Activated CD8-positive, alpha-beta T cell treated with anti-CD3 and anti-CD28 coated beads for 36 hours (primary cell): ENCODE measurements around the gene HSPA12A. TPM values are rescaled to one million over a fixed set of nuclear protein-coding genes. Genes with fewer than 3 reads are reported as not detected.

ENCODE experiments used
- ATAC-seq: fragments of 200-7000 bp; cut with Tn5 transposase; one replicate; pipeline ENCODE4 v1.10.0; 2021; ENCODE audit warnings: mild to moderate bottlenecking, moderate library complexity
- CTCF ChIA-PET: fragments of 350-600 bp; sonication (Branson Sonifier 250); formaldehyde crosslinking; loops from one replicate; lab custom pipeline; 2021; ENCODE audit warnings: antibody characterized with exemption; lab: Charles Lee
- POLR2A ChIA-PET: fragments of 350-600 bp; sonication (Branson Sonifier 250); formaldehyde crosslinking; loops from one replicate; lab custom pipeline; 2021; ENCODE audit warnings: antibody characterized with exemption; lab: Charles Lee
- DNase-seq: peaks from one replicate; pipeline ENCODE4 v3.0.0-alpha.2; 2020
- H3K27ac Mint-ChIP-seq: one replicate; pipeline ENCODE4 v1.8.0; 2021; ENCODE audit warnings: mild to moderate bottlenecking, mixed read lengths
- H3K27me3 Mint-ChIP-seq: one replicate; pipeline ENCODE4 v1.8.0; 2021; ENCODE audit warnings: mixed read lengths
- H3K36me3 Mint-ChIP-seq: one replicate; pipeline ENCODE4 v1.8.0; 2021; ENCODE audit warnings: low read depth, mixed read lengths
- H3K4me1 Mint-ChIP-seq: one replicate; pipeline ENCODE4 v1.8.0; 2021; ENCODE audit warnings: low read depth, mixed read lengths
- H3K4me3 Mint-ChIP-seq: one replicate; pipeline ENCODE4 v1.8.0; 2021; ENCODE audit warnings: mild to moderate bottlenecking, moderate library complexity, mixed read lengths
- H3K9me3 Mint-ChIP-seq: one replicate; pipeline ENCODE4 v1.8.0; 2021; ENCODE audit warnings: mixed read lengths
- CTCF ChIP-seq: fragments of 200-600 bp; IDR thresholded peaks from one replicate; pipeline ENCODE4 v1.8.0; 2022; ENCODE audit warnings: antibody characterized with exemption, mild to moderate bottlenecking
- intact Hi-C: fragments of 100-400 bp; cut with micrococcal nuclease; formaldehyde crosslinking; loops from one replicate; pipeline ENCODE4 v1.10.0; 2022
- total RNA-seq, 2 experiments: library from RNA; stranded (reverse); gene quantifications; one replicate each; pipeline ENCODE4 v1.2.3, GENCODE V29; 2021

The HSPA12A gene
- total RNA-seq, 2 experiments from 2014 or later: 0.07 TPM; not detected in 1

DNA sequence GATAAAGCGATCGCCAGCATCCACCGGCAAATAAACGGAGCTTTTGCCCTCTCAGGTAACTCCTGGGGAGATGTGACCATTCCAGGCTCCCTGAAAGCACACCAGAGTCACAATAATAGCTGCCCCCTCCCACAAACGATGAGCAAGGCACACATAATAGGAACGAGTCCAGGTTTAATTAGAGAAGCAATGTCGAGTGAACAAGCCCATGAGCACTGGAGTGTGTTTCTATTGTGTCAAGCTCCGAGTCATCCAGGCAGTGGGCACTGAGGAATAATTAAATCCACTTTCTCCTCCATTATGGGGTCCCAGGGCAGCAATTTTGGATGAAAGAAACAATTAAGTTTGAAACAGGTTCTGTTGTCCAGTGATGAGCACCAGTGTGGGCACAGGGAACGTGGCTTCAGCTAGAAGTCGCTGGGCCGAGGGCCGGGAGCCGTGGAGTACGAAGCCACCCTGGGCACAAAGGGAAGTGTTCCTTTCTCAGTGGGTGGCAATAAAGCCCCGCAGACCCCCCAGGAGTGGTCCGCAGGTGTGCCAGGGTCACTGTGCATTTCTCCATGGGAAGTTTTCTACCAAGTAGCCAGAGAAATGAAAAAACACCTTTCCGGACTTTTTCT lies 109.7 kb downstream of the HSPA12A start:
- ChIA-PET CTCF (no interaction called here), POLR2A (no interaction called here)
- H3K27me3 Mint-ChIP-seq: peaks cover 9% of the 10 kb centered on the region
- peaks cover under 1% of the 10 kb centered on the region for H3K4me1 Mint-ChIP-seq
- H3K9me3 Mint-ChIP-seq: no peaks in the 10 kb centered on the region
- no peak for DNase-seq
- no peak overlapping the region for H3K27ac Mint-ChIP-seq
- no peak for TF ChIP-seq CTCF
- no peak for ATAC-seq
- H3K4me3 Mint-ChIP-seq: no peak overlapping the region
- H3K36me3 Mint-ChIP-seq: no peaks in the 10 kb centered on the region
- intact Hi-C loops: no loop called here

GRCh38 chr10:116631871-116632295 lies 110.5 kb downstream of the HSPA12A start:
- intact Hi-C loops: no loop called here
- ChIA-PET POLR2A (no interaction called here), CTCF (no interaction called here)
- Mint-ChIP-seq H3K36me3 (no peaks in the 10 kb centered on the region), H3K9me3 (no peaks in the 10 kb centered on the region), H3K27me3 (peaks cover 8% of the 10 kb centered on the region), H3K4me1 (no peaks in the 10 kb centered on the region), H3K27ac (no peak overlapping the region), H3K4me3 (no peak overlapping the region)
- ATAC-seq: no peak
- DNase-seq: no peak
- TF ChIP-seq CTCF: no peak

- intact Hi-C loops: no loop called here
- ATAC-seq: no peak
- CTCF ChIA-PET: no interaction called here
- no peaks in the 10 kb centered on the region for H3K9me3 Mint-ChIP-seq
- DNase-seq: no peak
- no peak for TF ChIP-seq CTCF
- peaks cover 12% of the 10 kb centered on the region for H3K27me3 Mint-ChIP-seq
- POLR2A ChIA-PET: no interaction called here
- no peaks in the 10 kb centered on the region for H3K36me3 Mint-ChIP-seq
- H3K4me1 Mint-ChIP-seq: no peaks in the 10 kb centered on the region
- H3K4me3 Mint-ChIP-seq: no peak overlapping the region
- no peak overlapping the region for H3K27ac Mint-ChIP-seq
These were observed 112.3 kb downstream of the HSPA12A start for GRCh38 chr10:116630020-116630419.

- H3K4me1 Mint-ChIP-seq: no peaks in the 10 kb centered on the region
- no peak overlapping the region for H3K27ac Mint-ChIP-seq
- H3K27me3 Mint-ChIP-seq: peaks cover 13% of the 10 kb centered on the region
- intact Hi-C loops: no loop called here
- POLR2A ChIA-PET: no interaction called here
- no peaks in the 10 kb centered on the region for H3K36me3 Mint-ChIP-seq
- no peaks in the 10 kb centered on the region for H3K9me3 Mint-ChIP-seq
- TF ChIP-seq CTCF: no peak
- no peak for ATAC-seq
- no peak for DNase-seq
- no peak overlapping the region for H3K4me3 Mint-ChIP-seq
- CTCF ChIA-PET: no interaction called here
These were observed 113.0 kb downstream of the HSPA12A start for GRCh38 chr10:116629340-116629739.

DNA sequence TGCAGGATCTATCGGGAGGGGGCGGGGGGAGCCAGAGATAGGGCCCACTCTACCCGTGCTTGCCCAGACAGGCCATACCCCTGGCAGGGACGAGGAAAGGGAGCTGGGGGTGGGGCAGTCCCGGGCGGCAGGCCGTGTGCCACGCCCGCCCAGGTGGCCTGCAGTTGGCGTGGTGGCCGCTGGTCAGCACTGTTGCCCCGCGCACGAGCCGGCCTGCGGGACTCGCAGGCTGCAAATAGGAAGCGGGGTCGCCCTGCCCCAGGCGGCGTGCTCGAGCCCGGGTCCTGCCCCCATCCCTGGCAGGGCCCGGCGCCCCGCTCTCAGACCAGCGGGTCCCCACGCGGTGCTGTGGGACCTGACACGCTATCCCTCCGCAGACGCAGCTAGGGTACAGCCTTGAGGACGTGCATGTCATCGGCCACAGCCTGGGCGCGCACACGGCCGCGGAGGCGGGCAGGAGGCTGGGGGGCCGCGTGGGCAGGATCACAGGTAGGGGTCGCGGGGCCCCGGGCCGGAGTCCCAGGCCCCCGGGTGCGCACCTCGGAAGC lies 114.9 kb downstream of the HSPA12A start:
- H3K27me3 Mint-ChIP-seq: peaks cover 14% of the 10 kb centered on the region
- H3K4me1 Mint-ChIP-seq: no peaks in the 10 kb centered on the region
- H3K27ac Mint-ChIP-seq: no peak overlapping the region
- no peaks in the 10 kb centered on the region for H3K36me3 Mint-ChIP-seq
- intact Hi-C loops: no loop called here
- TF ChIP-seq CTCF: no peak
- ChIA-PET POLR2A (no interaction called here), CTCF (interaction anchor here (1.0 kb wide), 1 partner anchor 161 kb away, joined by 3 read pairs; no protein-coding TSS in a partner anchor)
- DNase-seq (no peak), ATAC-seq (no peak)
- no peak overlapping the region for H3K4me3 Mint-ChIP-seq
- H3K9me3 Mint-ChIP-seq: no peaks in the 10 kb centered on the region
